IPS-NIHi11 (cell line): ENCODE measurements around the gene PBOV1.
"Not testable (repeated sequence)": the region's sequence is repeated elsewhere in the genome, so short reads cannot be mapped to it uniquely, and the experiment has no call there.

ENCODE experiments used
- DNase-seq: peaks from one replicate; pipeline ENCODE4 v3.0.0; 2012; ENCODE audit warnings: mixed read lengths, low spot score

The PBOV1 gene

GRCh38 chr6:138237463-138237862 is 19.2 kb upstream of the PBOV1 start:
- DNase-seq, result no peak

GRCh38 chr6:138235693-138236092 is 17.4 kb upstream of the PBOV1 start:
- DNase-seq, result no peak

GRCh38 chr6:138235205-138235604 is 16.9 kb upstream of the PBOV1 start:
- no peak for DNase-seq

GRCh38 chr6:138234363-138234762 is 16.1 kb upstream of the PBOV1 start:
- no peak for DNase-seq

- no peak for DNase-seq
Observed at GRCh38 chr6:138231381-138231886, 13.1 kb upstream of the PBOV1 start.

- no peak for DNase-seq
Observed at GRCh38 chr6:138230759-138231380, 12.6 kb upstream of the PBOV1 start.

- DNase-seq, result no peak
Observed at GRCh38 chr6:138230221-138230620, 11.9 kb upstream of the PBOV1 start.

GRCh38 chr6:138229663-138230179 is 11.4 kb upstream of the PBOV1 start:
- DNase-seq, result no peak

GRCh38 chr6:138229072-138229471 is 10.8 kb upstream of the PBOV1 start:
- DNase-seq, result no peak

- no peak for DNase-seq
Observed at GRCh38 chr6:138227316-138227781, 9.1 kb upstream of the PBOV1 start.

- DNase-seq, result no peak
Observed at GRCh38 chr6:138226700-138227315, 8.5 kb upstream of the PBOV1 start.

GRCh38 chr6:138225953-138226352 is 7.7 kb upstream of the PBOV1 start:
- no peak for DNase-seq

GRCh38 chr6:138222901-138223546 is 4.7 kb upstream of the PBOV1 start:
- no peak for DNase-seq

GRCh38 chr6:138219901-138220300 is 1.6 kb upstream of the PBOV1 start:
- no peak for DNase-seq

GRCh38 chr6:138219398-138219797 is 1.1 kb upstream of the PBOV1 start:
- DNase-seq, result no peak

GRCh38 chr6:138215093-138215782 is 3.1 kb downstream of the PBOV1 start:
- DNase-seq, result no peak

GRCh38 chr6:138212530-138212929 is 5.8 kb downstream of the PBOV1 start:
- DNase-seq, result not testable (repeated sequence)

GRCh38 chr6:138211601-138212000 is 6.7 kb downstream of the PBOV1 start:
- no peak for DNase-seq

GRCh38 chr6:138211048-138211581 is 7.2 kb downstream of the PBOV1 start:
- no peak for DNase-seq

- no peak for DNase-seq
Observed at GRCh38 chr6:138206862-138207261, 11.4 kb downstream of the PBOV1 start.

- DNase-seq, result no peak
Observed at GRCh38 chr6:138205437-138206094, 12.7 kb downstream of the PBOV1 start.
